Neuron (in vitro differentiated cells): ENCODE results near the gene KCNA1.
"Not testable (repeated sequence)": the region's sequence is repeated elsewhere in the genome, so short reads cannot be mapped to it uniquely, and the experiment has no call there.

Experiments
- H2AFZ ChIP-seq: one replicate; pipeline ENCODE4 v1.6.1; 2013; ENCODE audit warnings: low read depth, mild to moderate bottlenecking, inconsistent platforms, low read length, moderate library complexity
- H3K27me3 ChIP-seq: one replicate; pipeline ENCODE4 v1.6.1; 2013; ENCODE audit warnings: low read length; ENCODE audit not compliant: insufficient read depth
- H3K36me3 ChIP-seq: one replicate; pipeline ENCODE4 v1.6.1; 2013; ENCODE audit warnings: low read length; ENCODE audit not compliant: insufficient read depth
- H3K4me1 ChIP-seq: one replicate; pipeline ENCODE4 v1.6.1; 2013; ENCODE audit warnings: low read length; ENCODE audit not compliant: insufficient read depth
- H3K4me3 ChIP-seq: 2 replicates; pipeline ENCODE4 v1.5.1; 2013; ENCODE audit warnings: mild to moderate bottlenecking, low read length, moderate library complexity
- H3K9me3 ChIP-seq: one replicate; pipeline ENCODE4 v1.6.1; 2013; ENCODE audit warnings: low read length

The KCNA1 gene

GRCh38 chr12:4909734-4910501 lies at the start of gene KCNA1:
Gene KCNA1 (plus strand): TSS chr12:4909905. CDS start chr12:4911379, 1,474 bp downstream.
- Histone ChIP-seq H2AFZ (peak within 1 kb of the TSS; percentile 48), H3K36me3 (no peaks in the 10 kb centered on the region), H3K9me3 (peaks cover 11% of the 10 kb centered on the region), H3K27me3 (peaks cover 70% of the 10 kb centered on the region), H3K4me3 (peak within 1 kb of the TSS; percentile 23), H3K4me1 (peaks cover 21% of the 10 kb centered on the region)

- Histone ChIP-seq H3K4me1 (peaks cover 9% of the 10 kb centered on the region), H2AFZ (no peak overlapping the region), H3K36me3 (no peaks in the 10 kb centered on the region), H3K9me3 (no peaks in the 10 kb centered on the region), H3K27me3 (peaks cover 34% of the 10 kb centered on the region), H3K4me3 (no peak overlapping the region)
These were observed 49.0 kb upstream of the KCNA1 start for GRCh38 chr12:4860741-4861140.

GRCh38 chr12:4862809-4863208 lies 46.9 kb upstream of the KCNA1 start:
- H3K27me3 ChIP-seq: peaks cover 38% of the 10 kb centered on the region
- H3K4me3 ChIP-seq: no peak overlapping the region
- no peaks in the 10 kb centered on the region for H3K36me3 ChIP-seq
- no peaks in the 10 kb centered on the region for H3K9me3 ChIP-seq
- peaks cover 9% of the 10 kb centered on the region for H3K4me1 ChIP-seq
- no peak overlapping the region for H2AFZ ChIP-seq

GRCh38 chr12:4864575-4864974 lies 45.1 kb upstream of the KCNA1 start:
- H3K36me3 ChIP-seq: no peaks in the 10 kb centered on the region
- H3K4me1 ChIP-seq: no peaks in the 10 kb centered on the region
- H3K4me3 ChIP-seq: no peak overlapping the region
- no peaks in the 10 kb centered on the region for H3K9me3 ChIP-seq
- peaks cover 35% of the 10 kb centered on the region for H3K27me3 ChIP-seq
- no peak overlapping the region for H2AFZ ChIP-seq

GRCh38 chr12:4865246-4865645 lies 44.5 kb upstream of the KCNA1 start:
- no peaks in the 10 kb centered on the region for H3K9me3 ChIP-seq
- H3K27me3 ChIP-seq: peaks cover 37% of the 10 kb centered on the region

GRCh38 chr12:4866299-4866698 lies 43.4 kb upstream of the KCNA1 start:
- H3K27me3 ChIP-seq: peaks cover 33% of the 10 kb centered on the region
- H3K4me1 ChIP-seq: no peaks in the 10 kb centered on the region
- H3K4me3 ChIP-seq: no peak overlapping the region
- H2AFZ ChIP-seq: no peak overlapping the region
- no peaks in the 10 kb centered on the region for H3K9me3 ChIP-seq
- H3K36me3 ChIP-seq: no peaks in the 10 kb centered on the region

More at GRCh38 chr12:4865246-4865645, 44.5 kb upstream of the KCNA1 start:
- H3K36me3 ChIP-seq: no peaks in the 10 kb centered on the region
- H3K4me1 ChIP-seq: no peaks in the 10 kb centered on the region
- H2AFZ ChIP-seq: no peak overlapping the region
- H3K4me3 ChIP-seq: no peak overlapping the region

- Histone ChIP-seq H3K4me3 (no peak overlapping the region), H3K36me3 (no peaks in the 10 kb centered on the region)
These were observed 42.3 kb upstream of the KCNA1 start for GRCh38 chr12:4867384-4867783.

GRCh38 chr12:4870423-4870822 lies 39.3 kb upstream of the KCNA1 start:
- H3K4me1 ChIP-seq: no peaks in the 10 kb centered on the region
- no peaks in the 10 kb centered on the region for H3K36me3 ChIP-seq
- peaks cover 16% of the 10 kb centered on the region for H3K27me3 ChIP-seq
- H3K4me3 ChIP-seq: no peak overlapping the region
- H3K9me3 ChIP-seq: no peaks in the 10 kb centered on the region
- no peak overlapping the region for H2AFZ ChIP-seq

More at GRCh38 chr12:4867384-4867783, 42.3 kb upstream of the KCNA1 start:
- peaks cover 37% of the 10 kb centered on the region for H3K27me3 ChIP-seq
- no peaks in the 10 kb centered on the region for H3K4me1 ChIP-seq
- no peak overlapping the region for H2AFZ ChIP-seq
- H3K9me3 ChIP-seq: no peaks in the 10 kb centered on the region

- H3K4me1 ChIP-seq: no peaks in the 10 kb centered on the region
- H3K4me3 ChIP-seq: no peak overlapping the region
- H3K9me3 ChIP-seq: no peaks in the 10 kb centered on the region
- peaks cover 10% of the 10 kb centered on the region for H3K27me3 ChIP-seq
- no peak overlapping the region for H2AFZ ChIP-seq
- H3K36me3 ChIP-seq: no peaks in the 10 kb centered on the region
These were observed 38.2 kb upstream of the KCNA1 start for GRCh38 chr12:4871514-4871913.

- Histone ChIP-seq H2AFZ (no peak overlapping the region), H3K27me3 (peaks cover 10% of the 10 kb centered on the region), H3K36me3 (no peaks in the 10 kb centered on the region), H3K9me3 (no peaks in the 10 kb centered on the region), H3K4me1 (no peaks in the 10 kb centered on the region), H3K4me3 (no peak overlapping the region)
These were observed 35.8 kb upstream of the KCNA1 start for GRCh38 chr12:4873947-4874346.

- H2AFZ ChIP-seq: no peak overlapping the region
- peaks cover 8% of the 10 kb centered on the region for H3K27me3 ChIP-seq
- H3K36me3 ChIP-seq: no peaks in the 10 kb centered on the region
These were observed 35.0 kb upstream of the KCNA1 start for GRCh38 chr12:4874671-4875070.

GRCh38 chr12:4879481-4879880 lies 30.2 kb upstream of the KCNA1 start:
- not testable (repeated sequence) for H3K27me3 ChIP-seq, H2AFZ ChIP-seq, H3K4me3 ChIP-seq, H3K9me3 ChIP-seq, H3K4me1 ChIP-seq, H3K36me3 ChIP-seq

More at GRCh38 chr12:4874671-4875070, 35.0 kb upstream of the KCNA1 start:
- Histone ChIP-seq H3K4me1 (no peaks in the 10 kb centered on the region), H3K9me3 (no peaks in the 10 kb centered on the region), H3K4me3 (no peak overlapping the region)

- Histone ChIP-seq H3K9me3 (no peaks in the 10 kb centered on the region), H3K27me3 (peaks cover 3% of the 10 kb centered on the region), H3K4me1 (no peaks in the 10 kb centered on the region), H2AFZ (no peak overlapping the region), H3K4me3 (no peak overlapping the region), H3K36me3 (no peaks in the 10 kb centered on the region)
These were observed 28.2 kb upstream of the KCNA1 start for GRCh38 chr12:4881266-4882064.
